ENCODE results near the gene C19orf67. TPM values are rescaled to one million over a fixed set of nuclear protein-coding genes. Genes with fewer than 3 reads are reported as not detected.

Gene C19orf67
- total RNA-seq, 1 experiment from 2014 or later = not detected

DNA sequence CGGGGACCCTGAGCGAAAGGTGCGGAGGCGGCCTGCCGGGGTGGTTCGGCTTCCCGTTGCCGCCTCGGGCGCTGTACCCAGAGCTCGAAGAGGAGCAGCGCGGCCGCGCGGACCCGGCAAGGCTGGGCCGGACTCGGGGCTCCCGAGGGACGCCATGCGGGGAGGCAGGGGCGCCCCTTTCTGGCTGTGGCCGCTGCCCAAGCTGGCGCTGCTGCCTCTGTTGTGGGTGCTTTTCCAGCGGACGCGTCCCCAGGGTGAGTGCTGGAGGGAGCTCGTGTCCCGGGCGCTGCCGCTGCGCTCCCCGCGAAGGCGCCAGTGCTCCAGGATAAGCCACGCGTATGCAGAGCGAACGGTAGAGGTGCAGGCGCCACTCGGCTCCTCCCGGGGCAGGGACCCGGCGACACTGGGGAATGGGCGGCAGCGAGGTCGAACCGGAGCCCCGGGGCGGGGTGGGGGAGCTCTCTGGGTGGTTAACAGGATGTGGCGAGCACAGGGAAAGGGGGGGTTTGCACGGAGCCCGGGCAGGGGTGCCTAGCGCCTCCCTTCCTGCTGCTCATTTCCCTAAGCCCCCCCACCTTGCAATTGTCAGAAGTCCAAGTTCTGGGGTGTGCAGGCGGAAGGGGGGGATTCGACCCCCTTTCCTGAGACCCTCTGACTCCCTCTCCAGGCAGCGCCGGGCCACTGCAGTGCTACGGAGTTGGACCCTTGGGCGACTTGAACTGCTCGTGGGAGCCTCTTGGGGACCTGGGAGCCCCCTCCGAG lies 53.7 kb downstream of the C19orf67 start, which contains the start of gene IL27RA:
TSS of gene IL27RA (plus strand) at position 44 of the 762 bp plus-strand sequence. CDS start at position 155, 111 bp downstream.
- peak; percentile 42 for DNase-seq (ENCODE audit: extremely low read depth, low read depth)

Other genes starting within 250 kb of the C19orf67 start
- not detected in 2 replicates for gene NANOS3, start 208.6 kb downstream of the C19orf67 start, total RNA-seq (2014; rRNA removed; shearing (Covaris generic))
- gene BRME1, start 179.7 kb downstream of the C19orf67 start, total RNA-seq (2014; rRNA removed; shearing (Covaris generic)) = 0.50 TPM in 1 of 2 replicates, not detected in the other
- gene CC2D1A, start 179.6 kb downstream of the C19orf67 start, total RNA-seq (2014; rRNA removed; shearing (Covaris generic)) = 13.8 and 15.5 TPM in 2 replicates
- gene PODNL1, start 147.4 kb downstream of the C19orf67 start, total RNA-seq (2014; rRNA removed; shearing (Covaris generic)) = not detected in 2 replicates
- 11.6 and 16.8 TPM in 2 replicates for gene DCAF15, start 133.3 kb downstream of the C19orf67 start, total RNA-seq (2014; rRNA removed; shearing (Covaris generic))
- gene RFX1, start 79.5 kb downstream of the C19orf67 start, total RNA-seq (2014; rRNA removed; shearing (Covaris generic)) = 2.0 and 2.1 TPM in 2 replicates
- gene RLN3, start 57.6 kb downstream of the C19orf67 start, total RNA-seq (2014; rRNA removed; shearing (Covaris generic)) = not detected in 2 replicates
- gene IL27RA, start 54.0 kb downstream of the C19orf67 start, total RNA-seq (2014; rRNA removed; shearing (Covaris generic)) = 5.1 and 5.6 TPM in 2 replicates
- not detected in 2 replicates for gene PALM3, start 23.7 kb downstream of the C19orf67 start, total RNA-seq (2014; rRNA removed; shearing (Covaris generic))
- 2.6 and 4.0 TPM in 2 replicates for gene MISP3, start 13.0 kb downstream of the C19orf67 start, total RNA-seq (2014; rRNA removed; shearing (Covaris generic))
- 26.3 and 29.5 TPM in 2 replicates for gene SAMD1, start 5.0 kb upstream of the C19orf67 start, total RNA-seq (2014; rRNA removed; shearing (Covaris generic))
- 14.4 and 16.5 TPM in 2 replicates for gene PRKACA, start 32.0 kb upstream of the C19orf67 start, total RNA-seq (2014; rRNA removed; shearing (Covaris generic))
- 13.2 and 15.9 TPM in 2 replicates for gene ASF1B, start 50.8 kb upstream of the C19orf67 start, total RNA-seq (2014; rRNA removed; shearing (Covaris generic))
- 5.8 and 6.2 TPM in 2 replicates for gene ADGRL1, start 120.4 kb upstream of the C19orf67 start, total RNA-seq (2014; rRNA removed; shearing (Covaris generic))

All from NCI-H460 (cell line).